ENCODE data around the gene DGLUCY. TPM values are rescaled to one million over a fixed set of nuclear protein-coding genes. Genes with fewer than 3 reads are reported as not detected.

The DGLUCY gene
- total RNA-seq, 1 experiment from 2014 or later = 54.8 TPM

DNA sequence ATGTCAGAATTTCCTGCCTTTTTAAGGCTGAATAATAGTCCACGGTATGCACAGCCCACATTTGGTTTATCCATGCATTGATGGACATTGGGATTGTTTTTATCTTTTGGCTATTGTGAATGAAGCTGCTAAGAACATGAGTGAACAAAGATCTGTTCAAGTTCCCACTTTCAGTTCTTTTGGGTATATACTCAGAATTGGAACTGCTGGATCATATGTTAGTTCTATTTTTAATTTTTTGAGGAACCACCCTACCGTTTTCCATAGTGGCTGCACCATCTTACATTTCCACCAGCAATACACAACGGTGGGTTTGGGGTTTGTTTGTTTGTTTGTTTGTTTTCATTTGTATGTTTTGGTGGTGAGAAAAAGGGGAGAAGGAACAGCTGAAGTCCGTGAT is 124.2 kb downstream of the DGLUCY start:
- TF ChIP-seq, protein P1, sequence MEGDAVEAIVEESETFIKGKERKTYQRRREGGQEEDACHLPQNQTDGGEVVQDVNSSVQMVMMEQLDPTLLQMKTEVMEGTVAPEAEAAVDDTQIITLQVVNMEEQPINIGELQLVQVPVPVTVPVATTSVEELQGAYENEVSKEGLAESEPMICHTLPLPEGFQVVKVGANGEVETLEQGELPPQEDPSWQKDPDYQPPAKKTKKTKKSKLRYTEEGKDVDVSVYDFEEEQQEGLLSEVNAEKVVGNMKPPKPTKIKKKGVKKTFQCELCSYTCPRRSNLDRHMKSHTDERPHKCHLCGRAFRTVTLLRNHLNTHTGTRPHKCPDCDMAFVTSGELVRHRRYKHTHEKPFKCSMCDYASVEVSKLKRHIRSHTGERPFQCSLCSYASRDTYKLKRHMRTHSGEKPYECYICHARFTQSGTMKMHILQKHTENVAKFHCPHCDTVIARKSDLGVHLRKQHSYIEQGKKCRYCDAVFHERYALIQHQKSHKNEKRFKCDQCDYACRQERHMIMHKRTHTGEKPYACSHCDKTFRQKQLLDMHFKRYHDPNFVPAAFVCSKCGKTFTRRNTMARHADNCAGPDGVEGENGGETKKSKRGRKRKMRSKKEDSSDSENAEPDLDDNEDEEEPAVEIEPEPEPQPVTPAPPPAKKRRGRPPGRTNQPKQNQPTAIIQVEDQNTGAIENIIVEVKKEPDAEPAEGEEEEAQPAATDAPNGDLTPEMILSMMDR (IDR thresholded peaks at IDR 0.05; ENCODE audit: insufficient read depth in 1 of 2, low read depth in 1 of 2, low read length in 1 of 2, severe bottlenecking in 1 of 2, unreplicated experiment in 1 of 2) = no peak
- Mint-ChIP-seq H3K4me3 (ENCODE audit: unreplicated experiment) (no peak overlapping the region), H3K27ac (ENCODE audit: unreplicated experiment) (no peak overlapping the region), H3K36me3 (ENCODE audit: insufficient read depth, unreplicated experiment) (no peaks in the 10 kb centered on the region), H3K27me3 (ENCODE audit: insufficient read depth, unreplicated experiment) (peaks cover 7% of the 10 kb centered on the region), H3K4me1 (ENCODE audit: low read depth, unreplicated experiment) (no peaks in the 10 kb centered on the region), H3K9me3 (ENCODE audit: unreplicated experiment) (peaks cover 10% of the 10 kb centered on the region)
- intact Hi-C loops (cut with micrococcal nuclease; ENCODE audit: unreplicated experiment) = no loop called here
- DNase-seq = no peak
- ChIA-PET POLR2A (no interaction called here), CTCF (no interaction called here)
- H3K4me1 ChIP-seq = no peaks in the 10 kb centered on the region
- H3K9me3 ChIP-seq = no peaks in the 10 kb centered on the region
- no peaks in the 10 kb centered on the region for H3K36me3 ChIP-seq (ENCODE audit: control insufficient read depth, insufficient read depth, low read length)
- no peak overlapping the region for H3K4me3 ChIP-seq (ENCODE audit: low read depth, low read length)
- no TSS peak for BruUV-seq (replicated peaks)
- no peaks in the 10 kb centered on the region for H3K27me3 ChIP-seq (replicated peaks; ENCODE audit: control insufficient read depth, insufficient read depth, low read length)

DNA sequence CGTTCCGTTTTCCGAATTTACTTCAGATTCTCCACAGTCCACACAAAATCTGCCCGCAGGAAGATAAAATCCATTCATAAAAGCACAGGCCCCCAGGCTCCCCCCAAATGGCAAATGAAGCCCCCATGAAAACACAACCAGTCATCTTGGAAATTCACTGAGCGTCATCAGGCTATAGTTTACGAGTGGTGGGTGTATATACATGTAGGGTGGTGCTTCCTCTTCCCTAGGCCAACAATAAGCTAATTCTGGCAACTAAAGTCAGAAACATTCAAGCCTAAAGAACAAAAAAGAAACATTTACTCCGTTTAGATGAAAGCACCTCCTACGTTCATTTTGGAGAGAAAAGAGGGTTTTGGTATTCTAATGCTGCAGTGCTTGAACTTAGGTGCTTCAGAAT is 124.8 kb downstream of the DGLUCY start:
- Mint-ChIP-seq H3K36me3 (ENCODE audit: insufficient read depth, unreplicated experiment) (no peaks in the 10 kb centered on the region), H3K4me3 (ENCODE audit: unreplicated experiment) (no peak overlapping the region), H3K27me3 (ENCODE audit: insufficient read depth, unreplicated experiment) (peaks cover 7% of the 10 kb centered on the region), H3K9me3 (ENCODE audit: unreplicated experiment) (peaks cover 10% of the 10 kb centered on the region), H3K4me1 (ENCODE audit: low read depth, unreplicated experiment) (no peaks in the 10 kb centered on the region), H3K27ac (ENCODE audit: unreplicated experiment) (no peak overlapping the region)
- TF ChIP-seq, protein P1 (IDR thresholded peaks at IDR 0.05; ENCODE audit: insufficient read depth in 1 of 2, low read depth in 1 of 2, low read length in 1 of 2, severe bottlenecking in 1 of 2, unreplicated experiment in 1 of 2) = no peak
- CTCF ChIA-PET = no interaction called here
- Histone ChIP-seq H3K9me3 (no peaks in the 10 kb centered on the region), H3K27me3 (replicated peaks; ENCODE audit: control insufficient read depth, insufficient read depth, low read length) (no peaks in the 10 kb centered on the region), H3K36me3 (ENCODE audit: control insufficient read depth, insufficient read depth, low read length) (no peaks in the 10 kb centered on the region), H3K4me3 (ENCODE audit: low read depth, low read length) (no peak overlapping the region), H3K4me1 (no peaks in the 10 kb centered on the region)
- POLR2A ChIA-PET = no interaction called here
- DNase-seq = no peak
- no TSS peak for BruUV-seq (replicated peaks)
- intact Hi-C loops (cut with micrococcal nuclease; ENCODE audit: unreplicated experiment) = no loop called here

- H3K4me3 Mint-ChIP-seq (ENCODE audit: unreplicated experiment) = no peak overlapping the region
- ChIA-PET POLR2A (no interaction called here), CTCF (no interaction called here)
- Histone ChIP-seq H3K36me3 (ENCODE audit: control insufficient read depth, insufficient read depth, low read length) (no peaks in the 10 kb centered on the region), H3K4me3 (ENCODE audit: low read depth, low read length) (no peak overlapping the region), H3K4me1 (no peaks in the 10 kb centered on the region), H3K9me3 (no peaks in the 10 kb centered on the region), H3K27me3 (replicated peaks; ENCODE audit: control insufficient read depth, insufficient read depth, low read length) (no peaks in the 10 kb centered on the region)
- no peak overlapping the region for H3K27ac Mint-ChIP-seq (ENCODE audit: unreplicated experiment)
- H3K9me3 Mint-ChIP-seq (ENCODE audit: unreplicated experiment) = peaks cover 10% of the 10 kb centered on the region
- BruUV-seq (replicated peaks) = no TSS peak
- DNase-seq = no peak
- no peaks in the 10 kb centered on the region for H3K36me3 Mint-ChIP-seq (ENCODE audit: insufficient read depth, unreplicated experiment)
- TF ChIP-seq, protein P1 (IDR thresholded peaks at IDR 0.05; ENCODE audit: insufficient read depth in 1 of 2, low read depth in 1 of 2, low read length in 1 of 2, severe bottlenecking in 1 of 2, unreplicated experiment in 1 of 2) = no peak
- no peaks in the 10 kb centered on the region for H3K4me1 Mint-ChIP-seq (ENCODE audit: low read depth, unreplicated experiment)
- intact Hi-C loops (cut with micrococcal nuclease; ENCODE audit: unreplicated experiment) = no loop called here
- peaks cover 7% of the 10 kb centered on the region for H3K27me3 Mint-ChIP-seq (ENCODE audit: insufficient read depth, unreplicated experiment)
Observed at GRCh38 chr14:91241863-91242262, 128.0 kb downstream of the DGLUCY start.

Measured in Caco-2 (cell line).